HepG2 (cell line): ENCODE measurements around the gene DUS1L.

Experiments used
- KLF12 ChIP-seq: sonication (generic); formaldehyde crosslinking; IDR thresholded peaks from 2 replicates; pipeline ENCODE4 v1.4.0; 2020; ENCODE audit warnings: missing genetic modification reagents, borderline replicate concordance
- NFIC ChIP-seq: IDR thresholded peaks from 2 replicates; pipeline ENCODE4 v1.6.1; 2012; ENCODE audit warnings: mild to moderate bottlenecking, low read length, inconsistent platforms
- YY1 ChIP-seq: IDR thresholded peaks from 2 replicates; pipeline ENCODE4 v1.6.1; 2011; ENCODE audit warnings: low read length, low read depth, moderate library complexity, mild to moderate bottlenecking; ENCODE audit not compliant: insufficient read depth, insufficient replicate concordance
- ZBTB21 ChIP-seq: sonication (generic); formaldehyde crosslinking; IDR thresholded peaks from 2 replicates; pipeline ENCODE4 v1.4.0; 2020; ENCODE audit warnings: missing genetic modification reagents
- TF ChIP-seq, protein P1 (sequence below), 2 experiments: sonication (generic) in 1 of 2; formaldehyde crosslinking in 1 of 2; IDR thresholded peaks; 2 replicates each; pipeline versions ENCODE4 v1.5.1 to v1.6.1; 2011 to 2020; ENCODE audit warnings: borderline replicate concordance in 1 of 2, low read depth in 1 of 2, low read length in 1 of 2, mild to moderate bottlenecking in 1 of 2, missing genetic modification reagents in 1 of 2, moderate library complexity in 1 of 2
- TF ChIP-seq, protein P2 (sequence below): sonication (generic); formaldehyde crosslinking; IDR thresholded peaks from 2 replicates; pipeline ENCODE4 v1.4.0; 2020; ENCODE audit warnings: missing genetic modification reagents

DNA sequence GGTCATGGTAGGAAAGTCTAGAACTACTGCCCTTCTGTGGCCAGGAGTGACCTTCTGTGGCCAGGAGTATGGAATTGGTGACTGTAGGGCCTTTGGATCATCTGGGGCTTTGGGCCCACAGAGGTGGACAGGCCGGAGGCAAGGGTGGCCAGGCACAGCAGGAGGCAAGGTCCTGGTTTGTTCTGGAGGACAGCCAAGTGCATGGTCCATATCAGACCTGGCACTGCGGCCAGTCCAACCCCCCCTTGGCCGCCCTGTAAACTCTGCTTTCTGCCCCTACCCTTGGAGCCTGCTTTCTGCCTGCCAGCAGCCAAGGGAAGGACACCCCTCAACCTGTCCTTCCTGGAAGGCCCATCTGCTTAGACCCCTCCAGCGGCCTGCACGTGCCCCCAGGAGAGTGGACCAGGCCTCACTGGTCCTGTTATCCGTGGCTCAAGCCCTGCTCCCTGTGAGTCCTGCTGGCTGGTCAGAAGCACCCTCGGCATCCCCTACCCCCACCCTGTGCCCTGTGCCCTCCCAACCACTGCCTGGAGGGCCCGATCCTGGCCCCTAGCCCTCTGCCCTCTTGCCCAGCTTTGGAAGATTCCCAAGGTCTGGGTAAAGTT is 25.8 kb downstream of the DUS1L start:
- TF ChIP-seq YY1 (no peak), KLF12 (CRISPR knock-in tag) (no peak), NFIC (no peak; the same call in 1 of the 2 replicates), ZBTB21 (CRISPR knock-in tag) (no peak)
- TF ChIP-seq, protein P1, sequence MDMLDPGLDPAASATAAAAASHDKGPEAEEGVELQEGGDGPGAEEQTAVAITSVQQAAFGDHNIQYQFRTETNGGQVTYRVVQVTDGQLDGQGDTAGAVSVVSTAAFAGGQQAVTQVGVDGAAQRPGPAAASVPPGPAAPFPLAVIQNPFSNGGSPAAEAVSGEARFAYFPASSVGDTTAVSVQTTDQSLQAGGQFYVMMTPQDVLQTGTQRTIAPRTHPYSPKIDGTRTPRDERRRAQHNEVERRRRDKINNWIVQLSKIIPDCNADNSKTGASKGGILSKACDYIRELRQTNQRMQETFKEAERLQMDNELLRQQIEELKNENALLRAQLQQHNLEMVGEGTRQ (IDR thresholded peaks at IDR 0.05; ENCODE audit: low read depth, low read length): no peak
- TF ChIP-seq, protein P1 (CRISPR knock-in tag; IDR thresholded peaks at IDR 0.05; ENCODE audit: borderline replicate concordance): no peak
- TF ChIP-seq, protein P2, sequence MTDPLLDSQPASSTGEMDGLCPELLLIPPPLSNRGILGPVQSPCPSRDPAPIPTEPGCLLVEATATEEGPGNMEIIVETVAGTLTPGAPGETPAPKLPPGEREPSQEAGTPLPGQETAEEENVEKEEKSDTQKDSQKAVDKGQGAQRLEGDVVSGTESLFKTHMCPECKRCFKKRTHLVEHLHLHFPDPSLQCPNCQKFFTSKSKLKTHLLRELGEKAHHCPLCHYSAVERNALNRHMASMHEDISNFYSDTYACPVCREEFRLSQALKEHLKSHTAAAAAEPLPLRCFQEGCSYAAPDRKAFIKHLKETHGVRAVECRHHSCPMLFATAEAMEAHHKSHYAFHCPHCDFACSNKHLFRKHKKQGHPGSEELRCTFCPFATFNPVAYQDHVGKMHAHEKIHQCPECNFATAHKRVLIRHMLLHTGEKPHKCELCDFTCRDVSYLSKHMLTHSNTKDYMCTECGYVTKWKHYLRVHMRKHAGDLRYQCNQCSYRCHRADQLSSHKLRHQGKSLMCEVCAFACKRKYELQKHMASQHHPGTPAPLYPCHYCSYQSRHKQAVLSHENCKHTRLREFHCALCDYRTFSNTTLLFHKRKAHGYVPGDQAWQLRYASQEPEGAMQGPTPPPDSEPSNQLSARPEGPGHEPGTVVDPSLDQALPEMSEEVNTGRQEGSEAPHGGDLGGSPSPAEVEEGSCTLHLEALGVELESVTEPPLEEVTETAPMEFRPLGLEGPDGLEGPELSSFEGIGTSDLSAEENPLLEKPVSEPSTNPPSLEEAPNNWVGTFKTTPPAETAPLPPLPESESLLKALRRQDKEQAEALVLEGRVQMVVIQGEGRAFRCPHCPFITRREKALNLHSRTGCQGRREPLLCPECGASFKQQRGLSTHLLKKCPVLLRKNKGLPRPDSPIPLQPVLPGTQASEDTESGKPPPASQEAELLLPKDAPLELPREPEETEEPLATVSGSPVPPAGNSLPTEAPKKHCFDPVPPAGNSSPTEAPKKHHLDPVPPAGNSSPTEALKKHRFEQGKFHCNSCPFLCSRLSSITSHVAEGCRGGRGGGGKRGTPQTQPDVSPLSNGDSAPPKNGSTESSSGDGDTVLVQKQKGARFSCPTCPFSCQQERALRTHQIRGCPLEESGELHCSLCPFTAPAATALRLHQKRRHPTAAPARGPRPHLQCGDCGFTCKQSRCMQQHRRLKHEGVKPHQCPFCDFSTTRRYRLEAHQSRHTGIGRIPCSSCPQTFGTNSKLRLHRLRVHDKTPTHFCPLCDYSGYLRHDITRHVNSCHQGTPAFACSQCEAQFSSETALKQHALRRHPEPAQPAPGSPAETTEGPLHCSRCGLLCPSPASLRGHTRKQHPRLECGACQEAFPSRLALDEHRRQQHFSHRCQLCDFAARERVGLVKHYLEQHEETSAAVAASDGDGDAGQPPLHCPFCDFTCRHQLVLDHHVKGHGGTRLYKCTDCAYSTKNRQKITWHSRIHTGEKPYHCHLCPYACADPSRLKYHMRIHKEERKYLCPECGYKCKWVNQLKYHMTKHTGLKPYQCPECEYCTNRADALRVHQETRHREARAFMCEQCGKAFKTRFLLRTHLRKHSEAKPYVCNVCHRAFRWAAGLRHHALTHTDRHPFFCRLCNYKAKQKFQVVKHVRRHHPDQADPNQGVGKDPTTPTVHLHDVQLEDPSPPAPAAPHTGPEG (CRISPR knock-in tag): no peak
